NCI-H1105 treated with DMSO at 0.1 percent for 48 hours (cell line): ENCODE measurements around the gene RFNG.
"Not testable (repeated sequence)": the region's sequence is repeated elsewhere in the genome, so short reads cannot be mapped to it uniquely, and the experiment has no call there.

Experiments
- DNase-seq: peaks from one replicate; lab custom pipeline; 2025; lab: John Stamatoyannopoulos, UW

The RFNG gene

GRCh38 chr17:82042649-82043048, 9.0 kb downstream of the RFNG start:
- no peak for DNase-seq

GRCh38 chr17:82041144-82041814, 10.3 kb downstream of the RFNG start:
- DNase-seq: no peak

DNA sequence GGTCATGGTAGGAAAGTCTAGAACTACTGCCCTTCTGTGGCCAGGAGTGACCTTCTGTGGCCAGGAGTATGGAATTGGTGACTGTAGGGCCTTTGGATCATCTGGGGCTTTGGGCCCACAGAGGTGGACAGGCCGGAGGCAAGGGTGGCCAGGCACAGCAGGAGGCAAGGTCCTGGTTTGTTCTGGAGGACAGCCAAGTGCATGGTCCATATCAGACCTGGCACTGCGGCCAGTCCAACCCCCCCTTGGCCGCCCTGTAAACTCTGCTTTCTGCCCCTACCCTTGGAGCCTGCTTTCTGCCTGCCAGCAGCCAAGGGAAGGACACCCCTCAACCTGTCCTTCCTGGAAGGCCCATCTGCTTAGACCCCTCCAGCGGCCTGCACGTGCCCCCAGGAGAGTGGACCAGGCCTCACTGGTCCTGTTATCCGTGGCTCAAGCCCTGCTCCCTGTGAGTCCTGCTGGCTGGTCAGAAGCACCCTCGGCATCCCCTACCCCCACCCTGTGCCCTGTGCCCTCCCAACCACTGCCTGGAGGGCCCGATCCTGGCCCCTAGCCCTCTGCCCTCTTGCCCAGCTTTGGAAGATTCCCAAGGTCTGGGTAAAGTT, 11.8 kb downstream of the RFNG start:
- no peak for DNase-seq

- DNase-seq: not testable (repeated sequence)
Measured at GRCh38 chr17:82038796-82039409, 12.7 kb downstream of the RFNG start.

DNA sequence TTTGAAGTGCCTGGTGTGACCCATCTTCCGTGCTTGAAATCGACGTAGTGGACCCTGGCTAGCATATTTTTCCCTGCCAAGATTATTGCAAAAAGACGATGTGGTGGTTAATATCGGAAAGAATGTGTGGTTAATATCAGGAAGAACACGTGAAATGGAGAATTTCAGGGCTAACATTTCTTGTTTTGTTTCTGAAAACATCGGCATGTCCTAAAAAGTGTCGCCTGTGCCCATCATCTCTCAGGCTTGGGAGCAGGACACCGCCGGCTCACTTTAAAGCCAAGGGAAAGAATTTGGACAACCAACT, 13.8 kb downstream of the RFNG start:
- no peak for DNase-seq

DNA sequence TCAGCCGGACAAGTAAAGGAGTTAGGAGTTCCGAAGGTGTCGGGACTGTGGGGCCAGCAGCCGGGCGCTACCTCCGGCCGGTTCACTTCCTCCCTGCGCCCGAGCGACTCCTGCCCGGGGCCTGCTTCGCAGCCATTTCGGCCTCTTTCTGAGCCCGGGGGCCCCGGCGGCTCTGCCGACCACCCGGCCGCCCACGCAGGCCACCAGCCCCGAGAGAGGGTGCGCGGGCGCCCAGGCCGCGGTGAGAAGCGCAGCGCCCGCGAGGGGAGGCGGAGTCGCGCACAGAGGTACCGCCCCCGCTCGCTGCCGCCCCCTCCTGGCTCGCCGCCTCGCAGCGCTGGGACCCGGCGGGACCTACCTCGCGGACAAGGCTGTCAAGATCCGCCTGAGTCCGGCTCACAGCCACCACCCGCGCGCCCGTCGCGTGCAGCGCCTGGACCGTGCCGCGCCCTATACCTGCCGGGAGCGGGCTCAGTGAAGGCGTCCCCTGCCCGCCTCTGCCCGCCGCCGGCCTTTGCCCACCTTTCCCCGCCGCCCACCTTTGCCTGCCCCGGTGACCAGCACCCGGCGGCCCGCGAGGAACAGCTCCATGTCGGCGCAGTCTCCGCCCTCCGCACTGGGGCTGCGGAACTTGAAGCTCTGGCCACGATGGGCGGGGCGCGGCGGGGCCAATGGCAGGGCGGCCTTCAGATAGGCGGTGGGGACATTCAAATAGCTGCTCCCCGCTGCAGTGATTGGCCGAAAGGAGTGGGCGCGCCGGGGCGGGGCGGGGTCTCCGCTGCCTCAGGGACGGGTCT, 14.3 kb downstream of the RFNG start, which contains the start of gene DCXR:
TSS of gene DCXR (minus strand) at position 606 of the 797 bp plus-strand sequence. CDS start at position 591, 15 bp downstream.
- peak; percentile 92 for DNase-seq

DNA sequence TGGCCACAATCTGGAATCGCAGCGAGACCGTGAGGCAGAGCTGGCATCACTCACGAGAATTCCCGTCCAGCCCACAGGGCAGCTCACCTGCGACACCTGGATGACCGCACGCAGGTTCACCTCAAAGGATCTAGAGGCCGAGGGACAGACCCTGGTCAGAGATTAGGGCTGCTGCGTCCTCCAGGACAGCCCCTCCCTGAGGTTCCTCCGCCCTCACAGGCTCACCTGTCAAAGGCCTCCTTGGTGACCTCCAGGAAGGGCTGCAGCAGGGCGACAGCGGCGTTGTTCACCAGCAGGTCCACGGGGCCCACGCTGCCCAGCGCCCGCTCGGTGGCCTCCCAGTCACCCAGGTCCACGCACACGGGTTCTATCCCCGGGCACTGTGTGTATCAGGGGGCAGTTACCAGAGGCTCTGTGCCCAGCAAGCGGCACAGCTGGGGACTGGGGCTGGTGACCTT, 14.9 kb downstream of the RFNG start:
- no peak for DNase-seq

DNA sequence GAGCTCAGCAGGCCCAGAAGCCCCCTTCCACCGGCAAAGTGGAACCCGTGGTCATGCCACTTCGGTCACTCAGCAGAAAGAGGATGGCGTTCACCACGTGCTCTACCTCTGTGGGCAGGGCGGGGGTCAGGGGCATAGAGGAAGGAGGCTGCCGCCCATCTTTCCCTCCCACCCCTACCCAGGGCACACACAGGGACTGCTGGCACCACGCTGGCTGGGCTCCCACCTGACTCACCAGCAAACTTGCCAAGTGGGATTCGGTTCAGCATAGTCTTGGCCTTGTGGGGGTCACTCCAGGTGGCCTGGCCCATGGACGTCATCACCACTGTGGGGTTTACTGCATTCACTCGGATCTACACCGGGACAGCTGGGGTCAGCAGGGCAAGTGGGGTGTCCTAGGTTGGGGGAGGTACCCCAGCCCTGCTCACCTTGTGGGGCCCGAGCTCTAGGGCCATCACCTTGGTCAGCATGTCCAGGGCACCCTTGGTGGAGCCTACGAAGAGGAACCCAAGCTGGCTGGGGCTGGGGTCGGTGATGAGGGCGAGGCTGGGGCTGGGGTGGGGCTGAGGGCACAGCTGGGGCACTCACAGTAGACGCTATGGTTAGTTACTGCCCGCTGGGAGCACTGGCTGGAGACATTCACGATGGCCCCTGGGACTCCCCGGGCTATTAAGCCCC, 15.5 kb downstream of the RFNG start:
- DNase-seq: no peak

- no peak for DNase-seq
Measured at GRCh38 chr17:82035488-82035887, 16.1 kb downstream of the RFNG start.

DNA sequence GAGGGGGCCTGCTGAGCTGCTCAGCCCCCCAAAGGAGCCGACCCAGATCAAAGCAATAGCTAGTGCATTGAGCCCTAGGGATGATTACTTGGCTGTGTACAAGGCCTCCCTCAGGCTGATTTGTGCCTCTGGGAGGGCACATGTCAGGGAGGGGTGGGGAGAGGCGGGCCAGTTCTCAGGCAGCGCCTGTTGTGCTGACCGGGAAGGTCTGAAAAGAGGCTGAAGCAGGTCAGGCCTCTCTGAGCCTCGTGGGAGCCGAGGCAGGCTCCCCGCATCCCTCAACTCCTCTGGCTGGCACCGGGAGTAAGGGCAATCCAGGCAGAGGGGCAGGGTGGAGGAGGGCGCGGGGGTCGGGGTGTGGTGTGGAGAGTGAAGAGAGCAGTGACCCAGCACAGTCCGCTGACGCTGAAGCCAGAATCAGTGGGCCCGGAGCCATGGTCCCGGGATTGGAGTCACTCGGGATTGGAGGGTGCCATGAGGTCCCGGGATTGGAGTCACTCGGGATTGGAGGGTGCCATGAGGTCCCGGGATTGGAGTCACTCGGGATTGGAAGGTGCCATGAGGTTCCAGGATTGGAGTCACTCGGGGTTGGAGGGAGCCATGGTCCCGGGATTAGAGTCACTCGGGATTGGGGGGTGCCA, 17.1 kb downstream of the RFNG start:
- no peak for DNase-seq

DNA sequence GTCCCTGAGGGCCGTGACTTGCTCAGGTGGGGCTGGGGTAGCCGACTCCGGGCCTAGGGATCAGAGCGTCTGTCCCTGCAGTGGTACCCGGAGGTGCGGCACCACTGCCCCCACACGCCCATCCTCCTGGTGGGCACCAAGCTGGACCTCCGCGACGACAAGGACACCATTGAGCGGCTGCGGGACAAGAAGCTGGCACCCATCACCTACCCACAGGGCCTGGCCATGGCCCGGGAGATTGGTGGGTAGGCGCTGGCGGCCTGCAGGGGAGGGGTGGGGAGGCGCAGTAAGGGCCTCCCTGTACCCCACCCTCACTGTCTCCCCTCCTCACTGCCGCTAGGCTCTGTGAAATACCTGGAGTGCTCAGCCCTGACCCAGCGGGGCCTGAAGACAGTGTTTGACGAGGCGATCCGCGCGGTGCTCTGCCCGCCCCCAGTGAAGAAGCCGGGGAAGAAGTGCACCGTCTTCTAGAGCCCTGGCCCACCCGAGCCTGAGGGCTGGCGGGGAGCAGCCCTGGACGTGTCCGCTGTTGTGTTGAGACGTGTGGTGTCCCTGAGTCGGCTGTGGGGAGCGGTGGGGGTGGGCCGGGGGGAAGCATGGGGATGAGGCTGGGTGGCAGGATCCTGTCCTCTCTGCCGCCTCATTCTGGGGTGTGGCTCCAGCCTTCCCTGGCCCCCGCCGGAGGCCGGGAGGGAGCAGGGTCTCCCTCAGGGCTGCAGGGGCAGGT, 18.1 kb downstream of the RFNG start:
- DNase-seq: no peak

- peak; percentile 20 for DNase-seq
Measured at GRCh38 chr17:82031885-82032627, 19.6 kb downstream of the RFNG start.

DNA sequence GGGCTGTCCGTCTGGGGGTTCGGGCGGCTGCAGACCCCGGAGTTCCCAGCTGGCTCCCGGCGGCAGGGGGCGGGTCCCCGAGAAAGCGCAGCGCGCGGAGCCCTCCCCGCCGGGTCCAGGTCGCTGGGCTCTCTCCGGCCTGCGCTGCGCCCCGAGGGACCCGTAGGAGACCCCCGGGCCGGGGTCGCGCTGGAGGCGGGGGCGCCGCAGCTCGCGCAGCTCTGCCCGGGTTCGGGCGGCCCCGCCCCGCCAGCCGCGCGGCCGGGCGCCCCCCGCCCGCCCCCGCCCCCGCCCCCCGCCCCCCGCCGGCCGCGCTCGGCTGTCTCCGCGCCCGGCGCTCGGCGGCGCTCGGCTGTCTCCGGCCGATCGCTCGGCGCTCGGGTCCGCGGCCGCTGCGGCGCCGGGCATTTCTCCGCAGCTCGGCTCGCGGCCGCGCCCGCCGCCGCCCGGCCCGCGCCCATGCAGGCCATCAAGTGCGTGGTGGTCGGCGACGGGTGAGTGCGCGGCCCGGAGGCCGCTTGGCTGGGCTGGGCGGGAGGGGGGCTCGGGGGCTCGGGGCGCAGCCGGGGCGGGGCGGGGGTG, 20.2 kb downstream of the RFNG start, which contains the start of gene RAC3:
TSS of gene RAC3 (plus strand) at position 376 of the 582 bp plus-strand sequence. CDS start at position 460, 84 bp downstream.
- peak; percentile 25 for DNase-seq

DNA sequence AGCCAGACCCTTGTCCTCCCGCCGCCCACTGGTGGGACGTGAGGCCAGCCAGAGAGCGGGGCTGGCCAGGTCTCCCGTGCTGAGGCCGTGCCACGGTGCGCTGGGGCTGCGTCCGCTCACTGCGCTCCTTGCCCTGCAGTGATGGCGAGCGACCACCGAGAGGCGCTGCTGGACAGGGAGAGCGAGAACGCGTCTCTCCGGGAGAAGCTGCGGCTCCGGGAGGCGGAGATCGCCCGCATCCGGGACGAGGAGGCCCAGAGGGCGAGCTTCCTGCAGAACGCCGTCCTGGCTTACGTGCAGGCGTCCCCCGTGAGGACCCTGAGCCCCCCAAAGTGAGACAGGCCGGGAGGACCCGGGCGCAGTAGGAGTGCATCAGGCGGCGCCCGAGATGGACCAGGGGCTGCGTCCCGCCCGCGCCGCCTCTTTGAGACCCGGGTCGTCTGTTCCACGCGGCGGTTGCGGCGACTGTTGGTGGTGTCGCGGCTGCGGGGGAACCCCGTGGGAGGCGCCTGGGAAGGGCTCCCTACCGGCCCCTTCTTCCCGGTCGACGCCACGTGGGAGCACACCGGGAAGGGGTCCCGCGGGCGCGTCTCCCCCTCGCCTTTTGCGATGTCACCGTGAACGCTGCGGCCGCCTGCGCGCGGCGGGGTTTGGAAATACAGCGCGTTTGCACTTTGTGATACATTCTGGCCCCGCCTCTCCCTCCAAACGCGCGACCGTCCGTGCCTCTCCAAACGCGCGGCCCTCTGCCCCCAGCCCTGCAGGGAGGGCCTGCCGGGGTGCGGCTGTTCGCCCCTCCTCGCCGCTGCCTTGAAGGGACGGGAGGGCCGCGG, 20.9 kb downstream of the RFNG start:
- DNase-seq: peak; percentile 66

DNA sequence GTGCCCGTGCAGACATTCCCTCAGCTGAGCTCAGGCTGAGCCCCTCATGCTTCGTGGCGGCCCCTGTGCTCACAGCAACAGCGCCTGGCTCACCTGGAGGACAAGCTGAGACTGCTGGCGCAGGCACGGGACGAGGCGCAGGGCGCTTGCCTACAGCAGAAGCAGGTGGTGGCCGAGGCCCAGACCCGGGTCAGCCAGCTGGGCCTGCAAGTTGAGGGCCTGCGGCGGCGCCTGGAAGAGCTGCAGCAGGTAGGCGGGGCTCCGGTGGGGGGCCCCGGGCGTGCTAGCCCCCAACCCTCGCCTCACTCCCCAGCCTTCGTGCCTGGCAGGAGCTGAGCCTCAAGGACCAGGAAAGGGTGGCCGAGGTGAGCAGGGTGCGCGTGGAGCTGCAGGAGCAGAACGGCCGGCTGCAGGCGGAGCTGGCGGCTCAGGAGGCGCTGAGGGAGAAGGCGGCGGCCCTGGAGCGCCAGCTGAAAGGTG, 21.6 kb downstream of the RFNG start:
- no peak for DNase-seq

DNA sequence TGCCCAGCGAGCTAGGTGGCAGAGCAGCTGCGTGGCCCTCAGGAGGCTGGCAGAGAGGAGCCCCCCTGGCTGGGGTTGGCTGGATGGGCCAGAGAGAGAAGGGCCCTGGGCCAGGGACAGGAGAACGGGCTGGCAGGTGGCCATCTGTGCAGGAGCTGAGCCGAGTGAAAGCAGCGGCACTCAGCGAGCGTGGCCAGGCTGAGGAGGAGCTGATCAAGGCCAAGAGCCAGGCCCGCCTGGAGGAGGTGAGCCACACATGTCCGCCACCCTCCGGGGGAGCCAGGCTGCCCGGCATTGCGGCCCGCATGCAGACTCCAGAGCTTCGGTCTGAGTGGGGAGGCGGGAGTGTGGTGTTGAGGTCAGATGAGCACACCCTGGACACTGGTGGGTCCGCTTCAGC, 22.2 kb downstream of the RFNG start:
- DNase-seq: no peak

DNA sequence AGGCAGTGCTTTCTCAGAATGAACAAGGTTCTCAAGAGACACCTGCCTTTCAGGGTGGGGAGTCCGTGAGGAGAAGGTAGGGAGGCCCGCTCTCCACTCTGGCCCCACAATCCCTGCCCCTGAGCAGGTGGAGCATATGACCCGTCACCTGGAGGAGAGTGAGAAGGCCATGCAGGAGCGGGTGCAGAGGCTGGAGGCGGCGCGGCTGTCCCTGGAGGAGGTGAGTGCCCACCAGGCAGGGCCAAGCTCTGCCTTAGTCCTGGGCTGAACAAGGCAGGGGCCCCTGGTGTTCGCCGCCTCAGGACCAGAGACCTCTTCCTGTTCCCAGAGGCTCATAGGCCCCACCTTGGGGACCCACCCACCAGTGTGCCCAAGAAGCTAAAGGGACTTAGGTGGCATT, 22.6 kb downstream of the RFNG start:
- no peak for DNase-seq

GRCh38 chr17:82028246-82028645, 23.4 kb downstream of the RFNG start:
- no peak for DNase-seq
